Measurements from ENCODE around the gene TBRG1. TPM values are rescaled to one million over a fixed set of nuclear protein-coding genes. Genes with fewer than 3 reads are reported as not detected.

Gene TBRG1
- total RNA-seq, 1 experiment from 2014 or later = 20.6 TPM

DNA sequence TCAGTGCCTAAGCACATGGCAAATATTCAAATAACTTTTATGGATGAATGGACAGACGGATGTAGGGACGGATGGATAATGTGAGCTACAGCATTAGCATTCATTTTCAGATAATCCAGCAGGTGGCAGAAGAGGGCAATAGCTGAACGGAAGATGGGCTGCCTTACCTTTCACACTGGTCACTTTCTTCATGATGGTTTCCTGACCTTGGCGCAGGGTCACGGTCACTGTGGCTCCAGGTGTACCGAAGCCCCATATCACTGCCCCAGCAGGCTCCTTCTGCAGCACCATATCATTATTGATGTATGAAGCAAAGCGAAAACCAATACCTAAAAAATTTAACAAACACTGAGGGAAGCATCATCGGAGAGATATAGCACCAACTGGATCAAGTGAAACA lies 46.5 kb downstream of the TBRG1 start:
- H3K9ac ChIP-seq (ENCODE audit: low read length) = no peak overlapping the region
- CTCF ChIA-PET = interaction anchor here (0.6 to 3.0 kb wide), 13 partner anchors 24 to 207 kb away, joined by 3 to 23 read pairs (median 4); partner anchors contain the start of genes ESAM and NRGN
- intact Hi-C loops (cut with micrococcal nuclease) = loop anchor here (1.0 kb wide), 6 partner anchors 25 to 198 kb away; no protein-coding TSS in a partner anchor
- H3K4me1 ChIP-seq (ENCODE audit: insufficient read depth, low read length) = peaks cover 8% of the 10 kb centered on the region
- no peak for TF ChIP-seq EZH2 (IDR thresholded peaks at IDR 0.05; ENCODE audit: low read length, unreplicated experiment)
- TF ChIP-seq, protein P1, sequence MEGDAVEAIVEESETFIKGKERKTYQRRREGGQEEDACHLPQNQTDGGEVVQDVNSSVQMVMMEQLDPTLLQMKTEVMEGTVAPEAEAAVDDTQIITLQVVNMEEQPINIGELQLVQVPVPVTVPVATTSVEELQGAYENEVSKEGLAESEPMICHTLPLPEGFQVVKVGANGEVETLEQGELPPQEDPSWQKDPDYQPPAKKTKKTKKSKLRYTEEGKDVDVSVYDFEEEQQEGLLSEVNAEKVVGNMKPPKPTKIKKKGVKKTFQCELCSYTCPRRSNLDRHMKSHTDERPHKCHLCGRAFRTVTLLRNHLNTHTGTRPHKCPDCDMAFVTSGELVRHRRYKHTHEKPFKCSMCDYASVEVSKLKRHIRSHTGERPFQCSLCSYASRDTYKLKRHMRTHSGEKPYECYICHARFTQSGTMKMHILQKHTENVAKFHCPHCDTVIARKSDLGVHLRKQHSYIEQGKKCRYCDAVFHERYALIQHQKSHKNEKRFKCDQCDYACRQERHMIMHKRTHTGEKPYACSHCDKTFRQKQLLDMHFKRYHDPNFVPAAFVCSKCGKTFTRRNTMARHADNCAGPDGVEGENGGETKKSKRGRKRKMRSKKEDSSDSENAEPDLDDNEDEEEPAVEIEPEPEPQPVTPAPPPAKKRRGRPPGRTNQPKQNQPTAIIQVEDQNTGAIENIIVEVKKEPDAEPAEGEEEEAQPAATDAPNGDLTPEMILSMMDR (conservative IDR thresholded peaks at IDR 0.05; ENCODE audit: low read depth, low read length) = peak; percentile 81
- H3K79me2 ChIP-seq (ENCODE audit: low read length) = peaks cover 11% of the 10 kb centered on the region
- no peak overlapping the region for H3K4me2 ChIP-seq (ENCODE audit: low read length)
- POLR2A ChIA-PET (ENCODE audit: unreplicated experiment) = interaction anchor here (0.6 kb wide), 1 partner anchor 20 kb away, joined by 3 read pairs; no protein-coding TSS in a partner anchor
- no peaks in the 10 kb centered on the region for H3K9me2 ChIP-seq (replicated peaks; ENCODE audit: low read length)
- peak; percentile 47 for ATAC-seq
- no peaks in the 10 kb centered on the region for H3K36me3 ChIP-seq (ENCODE audit: low read depth, low read length)
- no peak overlapping the region for H3K4me3 ChIP-seq (ENCODE audit: low read length)
- BruUV-seq (replicated peaks) = no TSS peak
- H3K9me3 ChIP-seq (ENCODE audit: low read length) = no peaks in the 10 kb centered on the region
- no peaks in the 10 kb centered on the region for H3F3A ChIP-seq (ENCODE audit: low read length, unreplicated experiment)
- no peak overlapping the region for H2AFZ ChIP-seq (ENCODE audit: low read length)
- no peaks in the 10 kb centered on the region for H3K27me3 ChIP-seq (ENCODE audit: low read length)
- no peaks in the 10 kb centered on the region for H4K20me1 ChIP-seq (ENCODE audit: low read length)
- peak; percentile 76 for DNase-seq
- H3K27ac ChIP-seq (ENCODE audit: low read length) = no peak overlapping the region

DNA sequence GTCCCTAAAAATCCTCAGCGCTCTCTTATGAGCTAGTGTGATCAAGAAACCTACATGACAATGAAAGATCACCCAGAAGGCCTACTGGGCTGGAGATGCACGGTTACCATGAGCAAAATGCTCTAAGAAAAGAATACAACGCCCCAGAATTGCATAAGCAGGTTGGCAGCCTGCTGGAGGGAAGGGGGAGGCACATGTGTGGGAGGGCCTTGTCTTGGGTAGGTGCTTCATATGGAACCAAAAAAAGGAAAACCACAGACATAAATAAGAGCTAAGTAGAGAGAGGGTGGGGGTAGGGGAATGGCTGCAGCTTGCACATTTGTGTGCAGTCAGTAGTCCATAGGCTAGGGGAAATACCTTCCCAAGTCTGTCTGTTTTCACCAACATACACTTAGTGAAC lies 48.1 kb downstream of the TBRG1 start:
- BruUV-seq (replicated peaks) = no TSS peak

More for the DNA sequence above, 48.1 kb downstream of the TBRG1 start:
- H3K36me3 ChIP-seq (ENCODE audit: low read depth, low read length) = no peaks in the 10 kb centered on the region
- TF ChIP-seq EZH2phosphoT487 (IDR thresholded peaks at IDR 0.05; ENCODE audit: borderline replicate concordance, low read length) (no peak), EZH2 (IDR thresholded peaks at IDR 0.05; ENCODE audit: low read length, unreplicated experiment) (no peak)
- TF ChIP-seq, protein P1 (conservative IDR thresholded peaks at IDR 0.05; ENCODE audit: low read depth, low read length) = no peak
- no peak overlapping the region for H3K4me2 ChIP-seq (ENCODE audit: low read length)
- H3K79me2 ChIP-seq (ENCODE audit: low read length) = peaks cover 15% of the 10 kb centered on the region
- H3K27me3 ChIP-seq (ENCODE audit: low read length) = no peaks in the 10 kb centered on the region
- POLR2A ChIA-PET (ENCODE audit: unreplicated experiment) = no interaction called here
- ATAC-seq = no peak
- peak; percentile 28 for DNase-seq
- intact Hi-C loops (cut with micrococcal nuclease) = no loop called here
- no peaks in the 10 kb centered on the region for H3K9me3 ChIP-seq (ENCODE audit: low read length)
- no peaks in the 10 kb centered on the region for H3K9me2 ChIP-seq (replicated peaks; ENCODE audit: low read length)
- H3K27ac ChIP-seq (ENCODE audit: low read length) = no peak overlapping the region
- no peaks in the 10 kb centered on the region for H3F3A ChIP-seq (ENCODE audit: low read length, unreplicated experiment)
- no peak overlapping the region for H3K9ac ChIP-seq (ENCODE audit: low read length)
- CTCF ChIA-PET = interaction anchor here (3.0 kb wide), 1 partner anchor 166 kb away, joined by 23 read pairs; no protein-coding TSS in a partner anchor
- no peaks in the 10 kb centered on the region for H4K20me1 ChIP-seq (ENCODE audit: low read length)
- H3K4me1 ChIP-seq (ENCODE audit: insufficient read depth, low read length) = peaks cover 16% of the 10 kb centered on the region
- no peak overlapping the region for H2AFZ ChIP-seq (ENCODE audit: low read length)
- H3K4me3 ChIP-seq (ENCODE audit: low read length) = no peak overlapping the region
